Fibroblast of lung (primary cell): Measurements from ENCODE around the gene CHST11.

Experiments used
- EZH2 ChIP-seq: IDR thresholded peaks from 2 replicates; pipeline ENCODE4 v1.5.1; 2012; ENCODE audit warnings: low read length, control low read depth, mild to moderate bottlenecking; ENCODE audit errors: missing control alignments
- TF ChIP-seq, protein P1 (sequence below), 2 donors: IDR thresholded peaks in 1 of 2; conservative IDR thresholded peaks in 1 of 2; 1 replicate in 1 of 2; 2 replicates in 1 of 2; pipeline ENCODE4 v1.5.1; 2011 to 2012; ENCODE audit warnings: low read length in 2 of 2, control low read depth in 1 of 2, inconsistent platforms in 1 of 2, low read depth in 1 of 2, mild to moderate bottlenecking in 1 of 2

DNA sequence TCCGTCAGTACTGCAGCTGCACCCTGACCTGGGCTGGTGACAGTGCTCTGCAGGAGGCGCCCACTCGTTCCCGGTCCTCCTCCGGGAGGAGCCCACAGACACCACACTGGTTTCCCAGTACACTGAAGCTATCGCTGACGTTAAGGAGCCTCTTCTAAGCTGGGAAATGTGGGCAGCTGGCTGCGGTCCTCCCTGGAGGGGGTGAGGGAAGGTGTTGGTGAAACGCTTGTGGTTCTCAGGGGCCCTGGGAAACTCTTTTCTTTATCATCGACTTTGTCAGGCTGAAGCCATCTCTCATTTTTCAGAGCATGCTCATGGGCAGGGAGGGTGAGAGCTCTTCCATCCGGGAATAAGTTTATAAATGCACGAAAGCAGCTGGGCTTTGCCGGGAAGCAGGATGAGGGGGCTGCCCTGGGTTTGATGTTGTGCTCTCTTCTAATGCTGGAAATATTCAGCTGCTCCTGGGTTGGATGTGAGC is 176.0 kb downstream of the CHST11 start:
- TF ChIP-seq, protein P1, sequence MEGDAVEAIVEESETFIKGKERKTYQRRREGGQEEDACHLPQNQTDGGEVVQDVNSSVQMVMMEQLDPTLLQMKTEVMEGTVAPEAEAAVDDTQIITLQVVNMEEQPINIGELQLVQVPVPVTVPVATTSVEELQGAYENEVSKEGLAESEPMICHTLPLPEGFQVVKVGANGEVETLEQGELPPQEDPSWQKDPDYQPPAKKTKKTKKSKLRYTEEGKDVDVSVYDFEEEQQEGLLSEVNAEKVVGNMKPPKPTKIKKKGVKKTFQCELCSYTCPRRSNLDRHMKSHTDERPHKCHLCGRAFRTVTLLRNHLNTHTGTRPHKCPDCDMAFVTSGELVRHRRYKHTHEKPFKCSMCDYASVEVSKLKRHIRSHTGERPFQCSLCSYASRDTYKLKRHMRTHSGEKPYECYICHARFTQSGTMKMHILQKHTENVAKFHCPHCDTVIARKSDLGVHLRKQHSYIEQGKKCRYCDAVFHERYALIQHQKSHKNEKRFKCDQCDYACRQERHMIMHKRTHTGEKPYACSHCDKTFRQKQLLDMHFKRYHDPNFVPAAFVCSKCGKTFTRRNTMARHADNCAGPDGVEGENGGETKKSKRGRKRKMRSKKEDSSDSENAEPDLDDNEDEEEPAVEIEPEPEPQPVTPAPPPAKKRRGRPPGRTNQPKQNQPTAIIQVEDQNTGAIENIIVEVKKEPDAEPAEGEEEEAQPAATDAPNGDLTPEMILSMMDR (conservative IDR thresholded peaks at IDR 0.05 in 1 of 2, IDR thresholded peaks at IDR 0.05 in 1 of 2; ENCODE audit: low read depth in 1 of 2, low read length in 2 of 2) = no peak
- TF ChIP-seq EZH2 = no peak
